ENCODE measurements around the gene CEP76.

CEP76 gene, protein sequence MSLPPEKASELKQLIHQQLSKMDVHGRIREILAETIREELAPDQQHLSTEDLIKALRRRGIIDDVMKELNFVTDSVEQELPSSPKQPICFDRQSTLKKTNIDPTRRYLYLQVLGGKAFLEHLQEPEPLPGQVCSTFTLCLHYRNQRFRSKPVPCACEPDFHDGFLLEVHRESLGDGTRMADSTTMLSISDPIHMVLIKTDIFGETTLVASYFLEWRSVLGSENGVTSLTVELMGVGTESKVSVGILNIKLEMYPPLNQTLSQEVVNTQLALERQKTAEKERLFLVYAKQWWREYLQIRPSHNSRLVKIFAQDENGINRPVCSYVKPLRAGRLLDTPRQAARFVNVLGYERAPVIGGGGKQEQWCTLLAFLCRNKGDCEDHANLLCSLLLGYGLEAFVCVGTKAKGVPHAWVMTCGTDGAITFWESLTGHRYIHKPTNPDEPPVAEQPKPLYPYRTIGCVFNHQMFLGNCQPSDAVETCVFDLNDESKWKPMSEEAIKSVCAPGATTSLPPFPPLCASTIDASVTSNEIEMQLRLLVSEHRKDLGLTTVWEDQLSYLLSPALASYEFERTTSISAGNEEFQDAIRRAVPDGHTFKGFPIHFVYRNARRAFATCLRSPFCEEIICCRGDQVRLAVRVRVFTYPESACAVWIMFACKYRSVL

DNA sequence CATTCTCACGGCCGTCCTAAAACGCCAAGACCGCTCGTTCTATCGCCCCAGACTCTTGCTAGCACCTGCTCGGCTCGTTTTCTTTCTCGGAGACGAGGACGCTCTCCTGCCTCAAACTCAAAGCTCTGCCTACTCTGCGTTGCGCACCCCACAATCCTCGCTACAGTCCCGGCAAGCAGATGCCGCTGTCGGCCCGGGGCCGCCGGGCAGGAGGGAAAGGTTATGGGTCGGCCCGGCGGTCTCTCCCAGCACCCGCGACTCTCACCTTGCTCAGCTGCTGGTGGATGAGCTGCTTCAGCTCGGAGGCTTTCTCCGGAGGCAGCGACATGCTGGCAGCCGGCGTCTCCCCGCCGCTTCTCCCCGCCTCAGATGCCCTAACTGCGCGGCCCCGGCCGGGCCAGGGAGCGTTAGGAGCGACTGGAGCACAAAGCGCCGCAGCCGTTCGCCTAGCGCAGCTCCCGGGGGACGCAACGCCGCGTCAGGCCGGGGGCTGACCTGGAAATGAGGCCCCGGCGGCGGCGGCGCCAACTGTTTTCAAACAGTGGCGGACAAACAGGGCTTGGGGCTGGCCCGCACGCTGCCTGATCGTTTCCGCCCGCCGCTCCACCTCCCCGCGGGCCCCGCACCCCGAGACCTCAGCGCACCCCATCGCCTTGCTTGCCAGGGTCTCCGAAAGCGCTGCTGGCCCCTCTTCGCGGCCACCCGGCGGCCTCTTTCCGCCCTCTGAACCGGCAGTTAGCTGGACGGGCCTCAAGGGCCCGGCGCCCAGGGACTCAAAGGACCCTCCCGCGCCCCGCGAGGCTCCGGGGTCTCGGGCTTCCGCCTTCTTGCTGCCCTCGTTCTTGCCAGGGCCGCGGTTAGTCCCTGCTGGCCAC lies at the start of gene CEP76, which contains the start of gene PSMG2:
Gene CEP76, minus strand, starts transcription at position 503 of the 875 bp plus-strand sequence. Its CDS starts 175 bp downstream, at position 328.
Gene PSMG2, plus strand, starts transcription at position 822 of the 875 bp plus-strand sequence. CDS start 66 bp downstream, outside the sequence.
- peak; percentile 95 for DNase-seq

DNA sequence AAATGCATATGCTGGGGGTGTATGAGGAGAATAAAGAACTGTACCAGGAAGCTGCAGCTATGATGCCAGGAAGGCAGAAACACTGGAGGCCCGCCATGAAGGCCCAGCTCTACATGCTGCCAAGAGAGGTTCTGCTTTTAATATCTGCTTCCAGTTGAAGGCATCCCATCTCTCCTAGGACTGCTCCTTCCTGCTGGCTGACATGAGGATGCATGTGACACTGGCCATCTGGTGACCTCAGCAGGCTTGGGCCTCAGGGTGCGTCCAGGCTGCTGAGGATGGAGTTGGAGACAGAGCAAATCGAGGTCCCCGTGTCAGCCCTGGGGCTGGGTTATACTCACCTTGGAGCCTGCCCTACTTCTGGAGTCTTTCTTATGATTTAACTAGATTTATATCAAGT lies 49.4 kb upstream of the CEP76 start:
- no peak for DNase-seq

- no peak for DNase-seq
These were observed 49.0 kb upstream of the CEP76 start for GRCh38 chr18:12751503-12751884.

DNA sequence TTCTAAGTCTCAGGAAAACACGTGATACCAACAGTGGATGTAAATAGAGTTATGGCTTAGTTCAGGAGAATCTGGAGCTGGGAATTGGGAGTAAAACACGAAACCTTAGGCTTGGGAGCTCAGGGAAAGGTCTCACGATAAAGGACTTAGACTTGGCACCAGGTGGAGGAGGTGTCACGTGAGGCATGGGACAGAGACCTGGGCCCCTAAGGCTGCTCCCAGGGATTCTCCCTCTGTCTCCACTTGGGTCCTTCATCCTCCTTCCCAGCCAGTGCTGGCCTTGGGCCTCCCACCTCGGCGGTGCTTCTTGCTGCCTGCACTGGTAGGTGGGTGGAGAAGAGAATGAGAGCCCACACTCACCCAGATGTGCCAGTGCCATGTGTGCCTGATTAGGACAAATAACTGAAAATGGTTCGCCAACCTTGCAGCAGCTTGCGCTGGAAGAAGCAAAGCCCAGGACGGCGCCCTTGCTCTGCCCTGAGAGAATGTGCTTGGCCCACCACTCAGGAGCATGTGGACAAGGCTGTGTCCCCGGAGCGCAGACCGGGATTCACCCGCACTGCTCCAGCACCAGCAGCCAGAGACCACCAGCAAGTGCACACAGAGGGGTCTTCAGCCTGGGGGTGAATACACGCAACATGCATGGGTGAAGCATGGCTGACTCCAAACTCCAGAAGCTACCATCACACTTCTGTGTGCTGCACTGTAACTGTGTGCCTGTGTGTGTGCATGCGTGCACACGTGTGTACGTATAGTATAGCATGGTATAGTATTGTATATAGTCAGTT lies 48.4 kb upstream of the CEP76 start:
- no peak for DNase-seq

GRCh38 chr18:12750076-12750714 lies 47.7 kb upstream of the CEP76 start:
- DNase-seq = no peak

GRCh38 chr18:12749121-12749520 lies 46.6 kb upstream of the CEP76 start:
- DNase-seq = no peak

DNA sequence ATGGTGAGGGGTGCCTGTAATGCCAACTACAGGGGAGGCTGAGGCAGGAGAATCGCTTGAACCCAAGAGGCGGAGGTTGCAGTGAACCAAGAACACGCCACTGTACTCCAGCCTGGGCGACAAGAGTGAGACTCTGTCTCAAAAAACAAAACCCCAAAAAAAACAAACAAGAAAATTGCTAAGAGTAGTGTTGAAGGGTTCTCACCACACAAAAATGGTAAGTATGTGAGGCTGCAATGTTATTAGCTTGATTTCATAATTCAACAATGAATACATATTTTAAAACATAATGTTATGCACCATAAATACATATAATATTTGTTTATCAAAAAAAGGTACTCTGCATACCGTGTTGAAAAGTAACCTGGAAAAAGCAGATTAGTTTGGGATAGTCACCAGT lies 46.1 kb upstream of the CEP76 start:
- no peak for DNase-seq

DNA sequence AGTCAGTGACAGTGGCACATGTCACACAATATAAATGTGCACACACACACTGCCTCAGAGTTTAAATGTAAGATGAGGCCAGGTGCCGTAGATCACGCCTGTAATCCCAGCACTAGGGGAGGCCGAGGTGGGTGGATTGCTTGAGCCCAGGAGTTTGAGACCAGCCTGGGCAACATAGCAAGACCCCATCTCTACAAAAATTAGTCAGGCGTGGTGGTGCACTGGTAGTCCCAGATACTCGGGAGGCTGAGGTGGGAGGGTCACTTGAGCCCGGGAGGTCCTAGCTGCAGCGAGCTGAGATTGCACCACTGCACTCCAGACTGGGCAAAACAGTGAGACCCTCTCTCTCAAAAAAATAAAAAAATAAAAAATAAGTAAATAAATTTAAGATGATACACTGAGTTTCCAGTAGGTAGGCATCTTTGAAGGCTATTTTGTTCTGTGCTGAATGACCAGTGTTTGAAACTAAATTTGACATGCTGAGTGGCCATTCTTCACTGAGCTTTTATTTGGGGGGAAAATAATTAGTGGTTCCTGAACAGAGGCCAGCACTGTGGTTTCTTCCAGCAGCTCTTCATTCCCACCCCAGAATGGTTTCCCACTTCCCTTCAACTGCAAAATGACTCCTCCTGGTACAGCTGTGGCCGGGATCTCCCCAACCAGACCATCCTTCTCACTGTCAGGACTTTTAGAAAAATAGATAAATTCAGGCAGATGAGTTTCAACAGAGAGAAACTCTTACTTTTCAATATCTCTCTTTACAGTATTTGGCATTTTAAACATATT lies 45.2 kb upstream of the CEP76 start:
- no peak for DNase-seq

- DNase-seq = no peak
These were observed 42.7 kb upstream of the CEP76 start for GRCh38 chr18:12745095-12745795.

- DNase-seq = peak; percentile 79
These were observed 41.6 kb upstream of the CEP76 start for GRCh38 chr18:12744103-12744502.

DNA sequence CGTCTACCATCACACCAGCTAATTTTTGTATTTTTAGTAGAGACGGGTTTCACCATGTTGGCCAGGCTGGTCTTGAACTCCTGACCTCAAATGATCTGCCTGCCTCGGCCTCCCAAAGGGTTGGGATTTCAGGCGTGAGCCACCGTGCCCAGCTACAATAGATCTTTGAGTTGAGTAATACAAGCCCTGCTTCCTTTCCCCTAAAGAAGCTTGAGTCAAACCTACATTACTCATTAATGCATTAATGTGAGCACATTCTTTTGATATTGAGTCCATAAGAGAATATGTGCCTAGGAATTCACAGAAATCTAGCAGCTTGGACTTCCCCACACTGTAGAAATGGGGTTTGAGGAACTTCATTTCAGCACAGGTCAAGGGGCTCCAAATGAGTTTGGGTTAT lies 39.9 kb upstream of the CEP76 start:
- DNase-seq = no peak

DNA sequence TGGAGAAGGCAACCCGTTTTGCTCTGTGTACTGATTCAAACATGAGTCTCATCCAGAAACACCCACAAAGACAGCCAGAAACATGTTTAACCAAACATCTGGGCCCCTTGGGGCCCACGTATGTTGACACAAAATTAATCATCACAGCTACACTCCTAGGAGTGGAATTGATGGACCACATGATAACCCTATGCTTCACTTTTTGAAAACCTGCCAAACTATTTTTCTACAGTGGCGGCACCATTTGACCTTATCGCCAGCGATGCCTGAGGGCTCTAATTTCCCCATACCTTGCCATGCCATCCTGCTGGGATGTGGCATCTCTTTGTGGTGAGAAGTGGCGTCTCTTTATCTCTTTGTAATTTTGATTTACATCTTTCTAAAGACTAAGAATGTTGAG lies 38.8 kb upstream of the CEP76 start:
- peak; percentile 44 for DNase-seq

DNA sequence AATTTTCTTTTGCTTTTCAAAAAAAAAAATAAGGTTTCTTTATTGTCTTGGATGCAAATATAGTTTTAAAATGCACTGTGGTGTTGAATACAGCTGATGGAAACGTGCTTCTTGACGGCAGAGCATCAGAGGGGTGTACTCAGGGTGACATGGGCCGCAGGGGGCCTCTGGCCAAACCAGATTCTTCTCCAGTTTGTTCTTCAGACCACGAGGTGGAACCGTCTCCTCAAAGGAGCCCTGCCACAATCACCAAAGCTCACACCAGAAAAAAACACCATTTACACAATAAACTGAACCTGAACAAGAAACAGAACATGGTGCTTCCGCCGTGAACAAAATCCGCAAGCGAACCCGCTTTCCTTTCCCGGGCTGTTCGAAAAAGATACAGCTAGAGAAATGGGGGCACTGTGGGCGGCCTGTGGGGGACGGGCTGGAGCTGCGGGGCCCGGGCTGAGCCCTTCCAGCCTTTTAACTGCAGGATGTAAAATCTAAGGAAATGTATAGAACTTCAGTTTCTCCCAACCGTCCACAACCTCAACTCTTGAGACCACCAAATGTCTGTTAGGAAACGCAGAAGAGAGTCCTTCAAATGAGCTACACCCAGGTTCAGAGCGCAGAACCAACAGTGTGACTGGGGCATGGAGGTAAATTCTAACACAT lies 34.9 kb upstream of the CEP76 start:
- no peak for DNase-seq

GRCh38 chr18:12726774-12727550 lies 24.4 kb upstream of the CEP76 start:
- peak; percentile 85 for DNase-seq

- DNase-seq = peak; percentile 21
These were observed 23.8 kb upstream of the CEP76 start for GRCh38 chr18:12726331-12726730.

DNA sequence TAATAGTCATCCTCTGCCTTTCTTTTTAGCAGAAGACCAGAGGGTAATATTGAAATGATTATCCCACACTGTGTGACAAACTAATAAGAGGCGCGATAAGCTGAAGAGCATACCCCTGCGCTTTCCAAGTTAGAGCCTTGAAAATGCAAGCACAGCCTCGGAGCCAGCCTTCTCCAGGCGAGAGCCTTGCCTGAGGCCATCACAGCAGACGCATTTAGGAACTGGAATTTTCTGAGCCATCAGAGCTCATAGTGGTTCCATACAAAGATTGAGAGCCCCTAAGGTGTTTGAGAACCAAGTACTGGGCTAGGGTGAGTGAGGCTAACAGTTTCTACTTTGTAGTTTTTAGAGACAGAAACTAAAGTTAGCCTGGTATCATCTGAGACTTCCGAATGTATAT lies 20.2 kb upstream of the CEP76 start:
- DNase-seq = no peak

DNA sequence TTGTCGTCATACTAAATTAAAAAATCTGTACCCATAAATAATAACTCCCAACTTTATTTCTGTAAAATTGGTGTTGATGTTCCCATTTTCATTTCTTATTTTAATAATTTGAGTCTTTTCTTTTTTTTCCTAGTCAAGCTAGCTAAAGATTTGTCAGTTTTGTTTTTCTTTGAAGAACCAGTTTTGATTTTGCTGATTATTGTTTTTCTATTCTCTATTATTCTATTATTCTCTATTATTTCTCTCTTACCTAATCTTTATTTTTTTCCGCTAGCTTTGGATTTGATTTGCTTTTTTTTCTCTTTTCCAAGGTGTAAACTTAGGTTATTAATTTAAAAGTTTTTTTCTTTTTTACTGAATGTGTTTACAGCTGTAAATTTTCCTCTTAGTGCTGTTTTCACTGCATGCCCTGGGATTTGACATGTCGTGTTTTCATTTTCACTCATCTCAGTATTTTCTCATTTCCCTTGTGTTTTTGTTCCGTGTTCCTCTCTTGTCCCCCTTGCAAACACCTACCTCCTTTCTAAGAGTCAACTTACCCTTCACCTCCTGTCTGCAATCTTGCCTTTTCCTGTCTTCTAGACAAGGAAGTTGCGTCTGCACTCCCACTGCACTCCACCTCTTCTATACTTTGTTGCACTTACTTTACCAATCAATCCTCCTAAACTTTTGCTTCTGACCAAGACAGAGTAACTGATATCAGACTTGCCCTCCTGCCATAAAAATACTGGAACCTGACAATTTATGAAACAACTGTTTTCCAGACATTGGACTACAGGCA lies 19.2 kb upstream of the CEP76 start:
- no peak for DNase-seq

DNA sequence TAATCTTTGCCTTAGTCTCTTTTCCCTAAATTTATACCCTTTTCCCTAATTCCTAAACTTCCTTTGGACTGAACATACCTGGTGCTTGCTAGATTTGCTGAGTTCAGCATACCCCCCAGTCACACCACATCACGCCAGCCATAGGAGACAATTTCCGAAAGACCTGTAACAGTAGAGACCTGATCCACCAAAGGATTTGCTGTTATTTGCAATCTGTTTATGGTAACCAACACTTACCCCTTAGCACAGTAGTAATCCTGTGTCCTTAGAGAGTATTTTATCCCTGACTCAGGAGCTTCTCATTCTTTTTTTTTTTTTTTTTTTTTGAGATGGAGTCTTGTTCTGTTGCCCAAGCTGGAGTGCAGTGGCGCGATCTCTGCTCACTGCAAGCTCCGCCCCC lies 8.9 kb upstream of the CEP76 start:
- DNase-seq = no peak

Measured in hematopoietic multipotent progenitor cell treated with erythropoietin and hydrocortisone succinate and interleukin-3 and kit ligand, for 4 days (in vitro differentiated cells).